Psoas muscle (tissue), 8 donors: ENCODE measurements around the gene GRM4. TPM values are rescaled to one million over a fixed set of nuclear protein-coding genes. Genes with fewer than 3 reads are reported as not detected.

ENCODE experiments used
- ATAC-seq, 4 donors: fragments of 200-7000 bp; cut with Tn5 transposase; one replicate each; pipeline ENCODE4 v1.9.1; 2020; ENCODE audit warnings: moderate library complexity in 3 of 4, mild to moderate bottlenecking in 2 of 4
- DNase-seq, 2 donors: peaks; one replicate each; pipeline ENCODE4 v3.0.0-alpha.2; 2020
- H3K27ac ChIP-seq: fragments of 200-600 bp; one replicate; pipeline ENCODE4 v1.8.0; 2022
- H3K27me3 ChIP-seq, 3 donors: fragments of 200-600 bp in 1 of 3; one replicate each; pipeline versions ENCODE4 v1.6.1 to v1.8.0; 2013 to 2022; ENCODE audit warnings: low read length in 2 of 3, mild to moderate bottlenecking in 2 of 3, moderate library complexity in 1 of 3; ENCODE audit not compliant: insufficient read depth in 3 of 3
- H3K36me3 ChIP-seq, 2 donors: fragments of 200-600 bp in 1 of 2; one replicate each; pipeline versions ENCODE4 v1.6.1 to v1.8.0; 2013 to 2022; ENCODE audit warnings: low read depth in 1 of 2, mild to moderate bottlenecking in 1 of 2, moderate library complexity in 1 of 2; ENCODE audit not compliant: insufficient read depth in 1 of 2
- H3K4me1 ChIP-seq: fragments of 200-600 bp; one replicate; pipeline ENCODE4 v1.8.0; 2022
- H3K4me3 ChIP-seq: fragments of 200-600 bp; one replicate; pipeline ENCODE4 v1.8.0; 2022; ENCODE audit warnings: mild to moderate bottlenecking
- H3K9me3 ChIP-seq: fragments of 200-600 bp; one replicate; pipeline ENCODE4 v1.8.0; 2022
- CTCF ChIP-seq: fragments of 200-600 bp; IDR thresholded peaks from one replicate; pipeline ENCODE4 v1.8.0; 2022; ENCODE audit warnings: antibody characterized with exemption
- WGBS, 3 donors: extraction: QIAGEN DNeasy Blood & Tissue Kit; methylation state at CpG; one replicate each; pipeline versions ENCODE4 v1.1.6 to v1.1.7; 2013; 5-methylcytosine and 5-hydroxymethylcytosine counted together
- intact Hi-C, 2 donors: fragments of 100-400 bp; cut with DNase I; formaldehyde crosslinking; loops; one replicate each; pipeline versions ENCODE4 v1.11.0 to v1.14.2; 2022
- polyA plus RNA-seq, 3 donors: library from polyadenylated mRNA; stranded (reverse); fragments of 200-250 nt; gene quantifications; one replicate each; pipeline ENCODE4 v1.2.3, GENCODE V29; 2013
- total RNA-seq, 4 donors: library from RNA; stranded (reverse); fragmentation: NEBNext Ultra II Directional in 2 of 4; extraction: Animal tissue kit (Norgen Biotek cat#: 25700) in 2 of 4; gene quantifications; one replicate each; pipeline versions ENCODE4 v1.2.1 to v1.2.4, GENCODE V29; 2021 to 2023
- donor health status: healthy with polysubstance abuse.
- donor health status: DM: no; HTN: no; CAD: no; lungs with moderate emphysema.
- donor health status: Bipolar disorder and iron deficiency.
- donor health status: healthy.
- donor health status: DM: yes; HTN: yes; CAD: no.
- donor health status: DM: no; HTN: no; CAD: no.
- donor health status: DM: no; HTN: no; CAD: no.
- donor health status: DM: yes; HTN: yes; CAD: no.

The GRM4 gene
- total and polyA plus RNA-seq, 7 donors, result 0.07 to 0.39 (median 0.14) TPM; not detected in 4

DNA sequence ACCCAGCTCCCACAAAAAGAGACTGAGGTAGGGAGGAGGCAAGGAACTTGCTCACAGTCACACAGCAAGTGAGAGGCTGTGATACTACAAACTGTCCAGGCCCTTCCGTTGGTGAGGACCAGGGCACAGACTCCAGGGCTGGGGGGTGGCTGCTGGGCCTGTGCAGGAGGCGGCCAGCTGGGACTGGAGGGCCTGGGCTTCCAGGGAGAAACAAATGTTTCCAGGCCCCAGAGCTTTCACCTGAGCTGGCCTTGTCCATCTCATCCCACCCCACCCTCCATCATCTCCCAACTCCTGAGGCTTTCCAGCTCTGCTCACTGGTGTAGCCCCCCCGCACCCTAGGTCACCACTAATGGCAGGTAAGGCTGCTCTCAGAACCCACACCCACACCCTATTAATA lies 86.0 kb downstream of the GRM4 start:
- no peak overlapping the region for H3K4me3 ChIP-seq
- no peak for TF ChIP-seq CTCF
- H3K36me3 ChIP-seq, result no peaks in the 10 kb centered on the region
- no peaks in the 10 kb centered on the region for H3K9me3 ChIP-seq
- WGBS, 3 donors, result 88 to 100% (median 92%) methylated on average over 3 of the region's 3 CpGs
- H3K4me1 ChIP-seq, result no peaks in the 10 kb centered on the region
- no peak for DNase-seq
- H3K27me3 ChIP-seq, result peaks cover 0 to 31% (median 22%) of the 10 kb centered on the region in 3 donors
- intact Hi-C loops, result no loop called here
- ATAC-seq, result no peak
- H3K27ac ChIP-seq, result no peak overlapping the region

GRCh38 chr6:34059136-34059731 lies 86.7 kb downstream of the GRM4 start:
- Histone ChIP-seq H3K9me3 (no peaks in the 10 kb centered on the region), H3K4me1 (no peaks in the 10 kb centered on the region), H3K27me3 (peaks cover 0 to 25% (median 16%) of the 10 kb centered on the region in 3 donors), H3K4me3 (no peak overlapping the region), H3K27ac (no peak overlapping the region), H3K36me3 (no peaks in the 10 kb centered on the region)
- intact Hi-C loops, result no loop called here
- DNase-seq (no peak), ATAC-seq (no peak)
- TF ChIP-seq CTCF, result no peak
- 87 to 90% (median 87%) methylated on average over 17 of the region's 17 CpGs for WGBS, 3 donors

- no peak overlapping the region for H3K27ac ChIP-seq
- H3K4me3 ChIP-seq, result no peak overlapping the region
- WGBS, 3 donors, result 94 to 98% (median 97%) methylated on average over 6 of the region's 6 CpGs
- TF ChIP-seq CTCF, result no peak
- intact Hi-C loops, result no loop called here
- DNase-seq (no peak), ATAC-seq (no peak)
- H3K36me3 ChIP-seq, result no peaks in the 10 kb centered on the region
- H3K27me3 ChIP-seq, result peaks cover 0 to 13% (median 11%) of the 10 kb centered on the region in 3 donors
- H3K4me1 ChIP-seq, result no peaks in the 10 kb centered on the region
- no peaks in the 10 kb centered on the region for H3K9me3 ChIP-seq
These were observed 88.1 kb downstream of the GRM4 start for GRCh38 chr6:34057790-34058189.

DNA sequence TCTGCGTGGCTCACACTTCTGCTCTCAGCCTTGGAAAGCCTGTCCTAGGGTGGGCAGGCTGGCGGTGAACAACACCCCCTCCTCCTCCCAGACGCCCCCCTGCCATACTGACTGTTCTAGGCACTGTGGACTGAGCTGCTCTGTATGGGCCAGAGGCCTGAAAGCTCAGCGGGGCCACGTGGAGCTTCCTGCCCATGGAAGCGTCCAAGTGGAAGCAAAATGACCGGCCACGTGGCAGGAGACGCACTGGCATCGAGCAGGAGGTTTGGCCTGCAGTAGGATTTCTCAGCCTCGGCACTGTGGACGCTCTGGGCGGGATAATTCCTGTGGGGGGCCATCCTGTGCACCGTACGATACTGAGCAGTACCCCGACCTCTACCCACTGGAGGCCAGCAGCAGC lies 88.7 kb downstream of the GRM4 start:
- H3K36me3 ChIP-seq, result no peaks in the 10 kb centered on the region
- TF ChIP-seq CTCF, result no peak
- 89 to 92% (median 90%) methylated on average over 16 of the region's 16 CpGs for WGBS, 3 donors
- no peaks in the 10 kb centered on the region for H3K4me1 ChIP-seq
- H3K9me3 ChIP-seq, result no peaks in the 10 kb centered on the region
- H3K27ac ChIP-seq, result no peak overlapping the region
- no peak overlapping the region for H3K4me3 ChIP-seq
- intact Hi-C loops, result no loop called here
- H3K27me3 ChIP-seq, result peaks cover 0 to 10% (median 9%) of the 10 kb centered on the region in 3 donors
- ATAC-seq (no peak), DNase-seq (no peak)
